Measurements from ENCODE around the gene ARHGAP4.

DNA sequence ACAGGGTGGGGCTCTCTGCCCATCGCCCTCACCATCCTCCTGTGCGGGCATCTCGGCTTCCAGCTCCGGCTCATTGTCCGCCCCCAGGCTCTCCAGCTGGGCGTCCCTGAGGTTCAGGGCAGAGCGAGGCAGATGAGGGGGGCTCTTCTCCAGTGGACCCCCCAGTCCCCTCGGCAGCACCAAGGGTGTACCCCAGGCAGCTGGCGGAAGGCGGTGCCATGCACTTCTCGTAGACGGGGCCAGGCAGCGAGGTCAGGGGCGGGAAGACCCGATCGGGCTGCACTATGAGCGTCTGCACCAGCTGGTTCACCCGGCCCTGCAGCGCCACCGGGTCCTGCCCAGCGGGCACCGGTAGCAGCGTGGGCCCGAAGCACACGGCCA lies 16.1 kb downstream of the ARHGAP4 start:
- no peak for TF ChIP-seq EZH2 (IDR thresholded peaks at IDR 0.05)
- TF ChIP-seq POLR2AphosphoS5 (IDR thresholded peaks at IDR 0.05; ENCODE audit: borderline replicate concordance, low read depth, low read length) = no peak
- no peak for TF ChIP-seq FOXP2 (optimal IDR thresholded peaks at IDR 0.05; ENCODE audit: control extremely low read depth, extremely low read length, insufficient read depth)
